Heart right ventricle (tissue), 16 donors: ENCODE results near the gene UGT1A7. TPM values are rescaled to one million over a fixed set of nuclear protein-coding genes. Genes with fewer than 3 reads are reported as not detected.
"Not testable (repeated sequence)": the region's sequence is repeated elsewhere in the genome, so short reads cannot be mapped to it uniquely, and the experiment has no call there.

Source experiments
- ATAC-seq, 8 donors: fragments of 200-7000 bp; cut with Tn5 transposase; one replicate each; pipeline ENCODE4 v1.9.1; 2020; ENCODE audit warnings: mild to moderate bottlenecking in 8 of 8, moderate library complexity in 8 of 8, moderate number of reproducible peaks in 1 of 8
- DNase-seq, 2 donors: peaks; one replicate each; pipeline ENCODE4 v3.0.0-alpha.2; 2020
- H3K27ac ChIP-seq, 10 donors: fragments of 200-600 bp; sonication (generic) in 2 of 10; one replicate each; pipeline versions ENCODE4 v1.5.0 to v1.8.0; 2020 to 2022; ENCODE audit warnings: mild to moderate bottlenecking in 3 of 10
- H3K27me3 ChIP-seq, 7 donors: fragments of 200-600 bp; one replicate each; pipeline ENCODE4 v1.8.0; 2021 to 2022; ENCODE audit warnings: mild to moderate bottlenecking in 2 of 7
- H3K36me3 ChIP-seq, 9 donors: fragments of 200-600 bp; sonication (generic) in 1 of 9; one replicate each; pipeline versions ENCODE4 v1.5.0 to v1.8.0; 2020 to 2022; ENCODE audit warnings: mild to moderate bottlenecking in 2 of 9
- H3K4me1 ChIP-seq, 9 donors: fragments of 200-600 bp; sonication (generic) in 1 of 9; one replicate each; pipeline versions ENCODE4 v1.5.0 to v1.8.0; 2020 to 2022; ENCODE audit warnings: mild to moderate bottlenecking in 4 of 9
- H3K4me3 ChIP-seq, 10 donors: fragments of 200-600 bp; sonication (generic) in 2 of 10; one replicate each; pipeline versions ENCODE4 v1.5.0 to v1.8.0; 2020 to 2022; ENCODE audit warnings: mild to moderate bottlenecking in 7 of 10, moderate library complexity in 2 of 10
- H3K9me3 ChIP-seq, 11 donors: fragments of 200-600 bp in 10 of 11; sonication (generic) in 2 of 11; one replicate each; pipeline versions ENCODE4 v1.5.0 to v1.8.0; 2013 to 2022; ENCODE audit warnings: mild to moderate bottlenecking in 2 of 11, control low read depth in 1 of 11, moderate library complexity in 1 of 11
- WGBS, 2 donors: extraction: QIAGEN DNeasy Blood & Tissue Kit; methylation state at CpG; one replicate each; pipeline ENCODE4 v1.1.7; 2013; ENCODE audit warnings: inconsistent platforms in 1 of 2; 5-methylcytosine and 5-hydroxymethylcytosine counted together
- intact Hi-C, 10 donors: fragments of 100-400 bp; cut with DNase I; formaldehyde crosslinking; loops; one replicate each; pipeline versions ENCODE4 v1.11.1 to v1.14.2; 2022
- long read RNA-seq, 3 donors: library from polyadenylated mRNA; unstranded; transcript quantifications; one replicate each; pipeline ENCODE4 v2.0.0, GENCODE V29; 2020 to 2021
- polyA plus RNA-seq, 2 donors: library from polyadenylated mRNA; stranded (reverse); fragments of 200-250 nt; gene quantifications; one replicate each; pipeline ENCODE4 v1.2.3, GENCODE V29; 2013
- total RNA-seq, 10 donors: library from RNA; stranded (reverse); fragmentation: NEBNext Ultra II Directional in 3 of 10; extraction: Animal tissue kit (Norgen Biotek cat#: 25700) in 3 of 10; gene quantifications; one replicate each; pipeline versions ENCODE4 v1.2.1 to v1.2.4, GENCODE V29; 2021 to 2023
- TF ChIP-seq, protein P1 (sequence below), 9 donors: fragments of 200-600 bp; sonication (generic) in 2 of 9; IDR thresholded peaks; one replicate each; pipeline versions ENCODE4 v1.5.0 to v1.8.0; 2021 to 2022; ENCODE audit warnings: antibody characterized with exemption in 9 of 9, mild to moderate bottlenecking in 5 of 9, moderate library complexity in 1 of 9
- donor health status: Arrhythmogenic right ventricular cardiomyopathy.
- donor health status: ischemic (EF 13 %, LVEDD 7.1; RV severe dilation, severe dysfunction).
- donor health status: healthy with polysubstance abuse.
- donor health status: DM: no; HTN: yes; CAD: no.
- donor health status: DM: no; HTN: no; CAD: no.
- donor health status: ischemic (EF 25% LVEDD 6.9; RV normal size, moderate dysfunction).
- donor health status: ischemic (EF 25% LVEDD 5.7; RV mildly dilated, moderate dysfunction).
- donor health status: healthy.
- donor health status: DM: yes; HTN: yes; CAD: no.
- donor health status: Ischemic cardiomyopathy.
- donor health status: ischemic (EF 35%, LVEDD 5.7; RV mildly dilated, moderate dysfunction).
- donor health status: nonischemic (EF 11% LVEDD 7.7; RV severe dilation, severe dysfunction).
- donor health status: DM: yes; HTN: yes; CAD: no.
- donor health status: PGD.
- donor health status: ischemic (EF 29% LVEDD 5.4; RV normal size, mild dysfunction).
- donor health status: nonischemic (EF 23%, LVEDD 6.1; RV moderate dilation, normal function).

UGT1A7 gene
- total RNA-seq (not detected), polyA plus RNA-seq (under 1 TPM in 1 of 2 donors, not detected in 1; 0.01 TPM)
- long read RNA-seq, donor 1 = 0 reads
- long read RNA-seq, donor 2 = 0 reads
- long read RNA-seq, donor 3 = 0 reads

DNA sequence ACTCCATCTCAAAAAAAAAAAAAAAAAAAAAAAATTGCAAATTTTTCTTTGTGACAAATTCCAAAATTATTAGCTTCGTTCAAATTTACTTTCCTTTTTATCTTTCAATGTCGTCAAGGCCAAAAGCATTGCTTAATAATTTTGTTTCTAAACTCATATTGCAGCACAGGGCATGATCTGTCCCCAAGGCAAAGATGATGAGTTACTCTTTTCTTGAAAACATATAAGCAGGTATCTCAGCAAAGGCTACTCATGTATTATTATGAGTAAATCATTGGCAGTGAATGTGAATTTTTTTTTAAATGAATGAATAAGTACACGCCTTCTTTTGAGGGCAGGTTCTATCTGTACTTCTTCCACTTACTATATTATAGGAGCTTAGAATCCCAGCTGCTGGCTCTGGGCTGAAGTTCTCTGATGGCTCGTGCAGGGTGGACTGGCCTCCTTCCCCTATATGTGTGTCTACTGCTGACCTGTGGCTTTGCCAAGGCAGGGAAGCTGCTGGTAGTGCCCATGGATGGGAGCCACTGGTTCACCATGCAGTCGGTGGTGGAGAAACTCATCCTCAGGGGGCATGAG lies at the start of gene UGT1A7:
UGT1A7 (plus strand) TSS at position 381 of the 579 bp plus-strand sequence; CDS start at position 418, 37 bp downstream.
- H3K4me3 ChIP-seq = no peak within 1 kb of the TSS
- TF ChIP-seq, protein P1, sequence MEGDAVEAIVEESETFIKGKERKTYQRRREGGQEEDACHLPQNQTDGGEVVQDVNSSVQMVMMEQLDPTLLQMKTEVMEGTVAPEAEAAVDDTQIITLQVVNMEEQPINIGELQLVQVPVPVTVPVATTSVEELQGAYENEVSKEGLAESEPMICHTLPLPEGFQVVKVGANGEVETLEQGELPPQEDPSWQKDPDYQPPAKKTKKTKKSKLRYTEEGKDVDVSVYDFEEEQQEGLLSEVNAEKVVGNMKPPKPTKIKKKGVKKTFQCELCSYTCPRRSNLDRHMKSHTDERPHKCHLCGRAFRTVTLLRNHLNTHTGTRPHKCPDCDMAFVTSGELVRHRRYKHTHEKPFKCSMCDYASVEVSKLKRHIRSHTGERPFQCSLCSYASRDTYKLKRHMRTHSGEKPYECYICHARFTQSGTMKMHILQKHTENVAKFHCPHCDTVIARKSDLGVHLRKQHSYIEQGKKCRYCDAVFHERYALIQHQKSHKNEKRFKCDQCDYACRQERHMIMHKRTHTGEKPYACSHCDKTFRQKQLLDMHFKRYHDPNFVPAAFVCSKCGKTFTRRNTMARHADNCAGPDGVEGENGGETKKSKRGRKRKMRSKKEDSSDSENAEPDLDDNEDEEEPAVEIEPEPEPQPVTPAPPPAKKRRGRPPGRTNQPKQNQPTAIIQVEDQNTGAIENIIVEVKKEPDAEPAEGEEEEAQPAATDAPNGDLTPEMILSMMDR (IDR thresholded peaks at IDR 0.05) = no peak
- H3K36me3 ChIP-seq = no peaks in the 10 kb centered on the region
- H3K27ac ChIP-seq = no peak within 1 kb of the TSS
- peaks cover 0 to 29% (median 0%) of the 10 kb centered on the region in 7 donors for H3K27me3 ChIP-seq
- intact Hi-C loops = no loop called here
- H3K9me3 ChIP-seq = no peaks in the 10 kb centered on the region
- ATAC-seq = no peak
- DNase-seq = no peak
- no peaks in the 10 kb centered on the region for H3K4me1 ChIP-seq
- WGBS, 2 donors = 73 to 88% methylated on average over 5 of the region's 5 CpGs

DNA sequence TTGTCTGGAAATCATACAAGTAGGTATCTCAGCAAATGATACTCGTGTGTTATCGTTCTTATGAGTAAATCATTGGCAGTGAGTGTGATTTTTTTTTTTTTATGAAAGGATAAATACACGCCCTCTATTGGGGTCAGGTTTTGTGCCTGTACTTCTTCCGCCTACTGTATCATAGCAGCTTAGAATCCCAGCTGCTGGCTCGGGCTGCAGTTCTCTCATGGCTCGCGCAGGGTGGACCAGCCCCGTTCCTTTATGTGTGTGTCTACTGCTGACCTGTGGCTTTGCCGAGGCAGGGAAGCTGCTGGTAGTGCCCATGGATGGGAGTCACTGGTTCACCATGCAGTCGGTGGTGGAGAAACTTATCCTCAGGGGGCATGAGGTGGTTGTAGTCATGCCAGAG lies 45.4 kb upstream of the UGT1A7 start, which contains the start of gene UGT1A10:
UGT1A10 (plus strand) TSS at position 143 of the 400 bp plus-strand sequence; CDS start at position 218, 75 bp downstream.
- H3K27ac ChIP-seq, H3K27me3 ChIP-seq, intact Hi-C loops, H3K36me3 ChIP-seq, H3K9me3 ChIP-seq, H3K4me1 ChIP-seq, H3K4me3 ChIP-seq, DNase-seq, ATAC-seq: not testable (repeated sequence)
- 85 to 88% methylated on average over 10 of the region's 10 CpGs for WGBS, 2 donors

DNA sequence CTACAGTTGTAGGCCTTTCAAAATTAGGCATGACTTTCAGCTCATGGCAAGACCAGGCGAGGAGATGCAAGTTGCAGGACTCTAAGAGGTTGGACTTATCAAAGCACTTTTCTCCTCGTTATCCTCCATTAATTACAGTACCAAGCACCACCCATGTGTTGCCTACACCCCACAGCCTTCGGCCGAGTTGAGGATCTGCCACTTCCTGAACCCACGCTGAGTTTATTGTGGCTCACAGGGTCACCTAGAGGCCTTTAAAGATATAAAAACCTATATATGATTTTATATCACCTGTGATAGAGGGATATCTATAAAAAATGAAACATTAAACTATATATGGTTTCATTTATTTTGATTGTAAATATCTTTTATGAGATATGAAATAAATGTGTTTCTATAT lies 42.9 kb upstream of the UGT1A7 start:
- H3K27ac ChIP-seq = no peak overlapping the region
- peaks cover 0 to 5% (median 0%) of the 10 kb centered on the region in 7 donors for H3K27me3 ChIP-seq
- H3K4me3 ChIP-seq = no peak overlapping the region
- intact Hi-C loops = no loop called here
- no peak for DNase-seq
- peaks cover 0 to 18% (median 0%) of the 10 kb centered on the region in 11 donors for H3K9me3 ChIP-seq
- TF ChIP-seq, protein P1 (IDR thresholded peaks at IDR 0.05) = no peak
- no peaks in the 10 kb centered on the region for H3K36me3 ChIP-seq
- WGBS, 2 donors = 39 to 46% methylated on average over 5 of the region's 5 CpGs
- ATAC-seq = no peak
- no peaks in the 10 kb centered on the region for H3K4me1 ChIP-seq

DNA sequence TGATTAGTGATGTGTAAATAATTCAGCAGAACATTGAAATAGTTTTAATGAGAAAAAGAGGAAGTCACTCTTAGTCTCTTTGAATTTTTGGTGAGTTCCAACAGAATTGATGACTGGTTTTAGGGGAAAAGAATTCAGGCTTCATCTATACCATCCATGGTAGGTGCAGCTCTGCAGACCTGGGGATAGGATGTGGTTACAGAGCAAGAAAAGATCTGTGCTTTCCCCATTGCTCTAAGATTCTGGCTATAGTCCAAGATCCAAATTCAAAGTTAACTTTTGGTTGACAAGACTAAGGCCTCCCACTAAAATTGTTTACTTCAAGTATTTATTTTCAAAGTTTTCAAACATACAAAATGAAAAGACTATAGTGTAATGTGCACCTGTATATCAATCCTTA lies 41.8 kb upstream of the UGT1A7 start:
- no peak overlapping the region for H3K27ac ChIP-seq
- H3K4me3 ChIP-seq = no peak overlapping the region
- H3K27me3 ChIP-seq = peaks cover 0 to 5% (median 0%) of the 10 kb centered on the region in 7 donors
- no peaks in the 10 kb centered on the region for H3K36me3 ChIP-seq
- no peak for ATAC-seq
- TF ChIP-seq, protein P1 (IDR thresholded peaks at IDR 0.05) = no peak
- DNase-seq = no peak
- H3K4me1 ChIP-seq = no peaks in the 10 kb centered on the region
- peaks cover 0 to 18% (median 0%) of the 10 kb centered on the region in 11 donors for H3K9me3 ChIP-seq
- intact Hi-C loops = no loop called here

DNA sequence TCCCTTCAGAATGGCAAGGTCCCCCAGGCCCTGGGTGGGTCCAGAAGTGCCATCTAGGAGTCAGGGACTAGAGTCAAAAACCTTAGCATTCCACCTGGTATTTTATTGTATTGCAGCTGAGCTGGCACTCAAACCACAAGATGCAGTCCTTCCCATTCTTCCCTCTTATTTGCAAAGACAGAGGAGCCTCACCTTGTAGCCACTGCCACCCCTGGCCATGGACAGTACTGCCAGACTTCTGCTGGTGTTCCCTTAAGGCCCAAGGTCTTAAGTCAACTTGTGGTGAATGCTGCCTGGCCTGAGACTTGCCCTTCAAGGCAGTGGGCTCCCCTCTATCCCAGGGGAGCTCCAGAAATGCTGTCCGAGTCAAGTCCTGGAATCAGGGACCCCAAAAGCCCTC lies 38.6 kb upstream of the UGT1A7 start:
- Histone ChIP-seq H3K9me3 (peaks cover 0 to 37% (median 5%) of the 10 kb centered on the region in 11 donors), H3K4me1 (no peaks in the 10 kb centered on the region), H3K27ac (no peak overlapping the region), H3K4me3 (no peak overlapping the region), H3K27me3 (no peaks in the 10 kb centered on the region), H3K36me3 (no peaks in the 10 kb centered on the region)
- no peak for DNase-seq
- TF ChIP-seq, protein P1 (IDR thresholded peaks at IDR 0.05) = no peak
- intact Hi-C loops = no loop called here
- WGBS, 2 donors = 59 to 68% methylated on average over 1 of the region's 1 CpG
- no peak for ATAC-seq

DNA sequence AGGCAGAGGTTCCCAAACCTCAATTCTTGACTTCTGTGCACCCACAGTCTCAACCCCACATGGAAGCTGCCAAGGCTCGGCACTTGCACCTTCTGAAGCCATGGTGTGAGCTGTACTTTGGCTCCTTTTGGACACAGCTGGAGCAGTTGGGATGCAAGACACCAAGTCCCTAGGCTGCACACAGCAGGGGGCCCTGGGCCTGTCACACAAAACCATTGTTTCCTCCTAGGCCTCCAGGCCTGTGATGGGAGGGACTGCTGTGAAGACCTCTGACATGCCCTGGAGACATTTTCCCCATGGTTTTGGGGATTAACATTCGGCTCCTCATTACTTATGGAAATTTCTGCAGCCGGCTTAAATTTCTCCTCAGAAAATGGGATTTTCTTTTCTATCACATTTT lies 35.7 kb upstream of the UGT1A7 start:
- H3K9me3 ChIP-seq = peaks cover 0 to 37% (median 5%) of the 10 kb centered on the region in 11 donors
- H3K27me3 ChIP-seq, ATAC-seq, H3K4me1 ChIP-seq, intact Hi-C loops, H3K4me3 ChIP-seq, H3K27ac ChIP-seq, H3K36me3 ChIP-seq, DNase-seq: not testable (repeated sequence)
- 83 to 88% methylated on average over 3 of the region's 3 CpGs for WGBS, 2 donors
